Karpas-422 (cell line): ENCODE data around the gene P2RX3. TPM values are rescaled to one million over a fixed set of nuclear protein-coding genes. Genes with fewer than 3 reads are reported as not detected.
"Not testable (repeated sequence)": the region's sequence is repeated elsewhere in the genome, so short reads cannot be mapped to it uniquely, and the experiment has no call there.

Experiments used
- DNase-seq: peaks from one replicate; pipeline ENCODE4 v3.0.0-alpha.2; 2015
- H2AFZ ChIP-seq: fragments of 200-600 bp; sonication (generic); 2 replicates; pipeline ENCODE4 v1.6.1; 2014; ENCODE audit warnings: antibody characterized with exemption, low read length, mixed read lengths
- H3K27ac ChIP-seq: fragments of 200-600 bp; sonication (generic); 2 replicates; pipeline ENCODE4 v1.5.1; 2014; ENCODE audit warnings: mild to moderate bottlenecking, low read length, moderate library complexity
- H3K27me3 ChIP-seq: fragments of 200-600 bp; sonication (generic); 2 replicates; pipeline ENCODE4 v1.6.1; 2014; ENCODE audit warnings: low read length, mixed read lengths
- H3K36me3 ChIP-seq: fragments of 200-600 bp; sonication (generic); 2 replicates; pipeline ENCODE4 v1.6.1; 2014; ENCODE audit warnings: low read length, mixed read lengths; ENCODE audit not compliant: insufficient read depth
- H3K4me1 ChIP-seq: fragments of 200-600 bp; sonication (generic); 2 replicates; pipeline ENCODE4 v1.6.1; 2014; ENCODE audit warnings: mild to moderate bottlenecking, low read length, mixed read lengths
- H3K4me2 ChIP-seq: fragments of 200-600 bp; sonication (generic); 2 replicates; pipeline ENCODE4 v1.6.1; 2014; ENCODE audit warnings: low read length, low read depth, mild to moderate bottlenecking; ENCODE audit not compliant: poor library complexity, severe bottlenecking
- H3K4me3 ChIP-seq: fragments of 200-600 bp; sonication (generic); 2 replicates; pipeline ENCODE4 v1.5.1; 2014; ENCODE audit warnings: mild to moderate bottlenecking, antibody characterized with exemption, low read length, mixed read lengths
- H3K79me2 ChIP-seq: fragments of 200-600 bp; sonication (generic); 2 replicates; pipeline ENCODE4 v1.6.1; 2014; ENCODE audit warnings: mild to moderate bottlenecking, low read length, mixed read lengths
- H3K9ac ChIP-seq: fragments of 200-600 bp; sonication (generic); 2 replicates; pipeline ENCODE4 v1.6.0; 2014; ENCODE audit warnings: low read length
- H3K9me2 ChIP-seq: fragments of 200-600 bp; sonication (generic), shearing (Covaris generic); replicated peaks from 2 replicates; pipeline ENCODE4 v1.6.0; 2014; ENCODE audit warnings: mild to moderate bottlenecking, low read length, moderate library complexity; ENCODE audit not compliant: insufficient read depth
- H3K9me3 ChIP-seq: fragments of 300-700, 200-600 bp; sonication (generic); 2 replicates; pipeline ENCODE4 v1.6.1; 2014; ENCODE audit warnings: low read length, mixed read lengths
- H4K20me1 ChIP-seq: fragments of 200-600 bp; sonication (generic); 2 replicates; pipeline ENCODE4 v1.6.1; 2014; ENCODE audit warnings: mild to moderate bottlenecking, antibody characterized with exemption, low read length, low read depth; ENCODE audit not compliant: insufficient read depth
- total RNA-seq: library from RNA; depleted of rRNA; stranded (reverse); fragments of >200 nt; shearing (Covaris generic); gene quantifications from 2 replicates; pipeline ENCODE4 v1.2.3, GENCODE V29; 2014; ENCODE audit warnings: low replicate concordance

Gene P2RX3
- total RNA-seq, 1 experiment from 2014 or later: not detected

DNA sequence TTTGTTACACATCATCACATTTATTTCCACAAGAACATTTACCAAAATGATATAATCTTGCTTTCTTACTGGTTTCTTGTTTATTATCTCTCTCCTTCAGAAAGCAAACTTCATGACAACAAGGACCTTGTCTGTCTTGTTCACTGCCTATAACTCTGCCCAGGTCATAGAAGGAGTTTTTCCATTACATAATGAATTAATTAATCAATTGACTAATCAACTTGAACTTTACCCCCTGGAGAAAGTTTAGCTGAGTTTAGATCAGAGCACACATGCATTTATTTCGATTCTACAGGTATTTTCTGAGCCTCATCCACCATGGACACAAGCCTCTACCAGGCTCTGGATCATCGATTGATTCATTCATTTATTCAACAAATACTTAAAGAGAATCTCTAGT, 58.6 kb downstream of the P2RX3 start:
- H3K27ac ChIP-seq: no peak overlapping the region
- H3K9me3 ChIP-seq: no peaks in the 10 kb centered on the region
- H3K4me2 ChIP-seq: no peak overlapping the region
- H3K79me2 ChIP-seq: no peaks in the 10 kb centered on the region
- no peak overlapping the region for H2AFZ ChIP-seq
- no peaks in the 10 kb centered on the region for H3K27me3 ChIP-seq
- no peak overlapping the region for H3K9ac ChIP-seq
- no peaks in the 10 kb centered on the region for H3K9me2 ChIP-seq
- H4K20me1 ChIP-seq: no peaks in the 10 kb centered on the region
- H3K4me3 ChIP-seq: no peak overlapping the region
- no peaks in the 10 kb centered on the region for H3K4me1 ChIP-seq
- no peaks in the 10 kb centered on the region for H3K36me3 ChIP-seq
- no peak for DNase-seq

DNA sequence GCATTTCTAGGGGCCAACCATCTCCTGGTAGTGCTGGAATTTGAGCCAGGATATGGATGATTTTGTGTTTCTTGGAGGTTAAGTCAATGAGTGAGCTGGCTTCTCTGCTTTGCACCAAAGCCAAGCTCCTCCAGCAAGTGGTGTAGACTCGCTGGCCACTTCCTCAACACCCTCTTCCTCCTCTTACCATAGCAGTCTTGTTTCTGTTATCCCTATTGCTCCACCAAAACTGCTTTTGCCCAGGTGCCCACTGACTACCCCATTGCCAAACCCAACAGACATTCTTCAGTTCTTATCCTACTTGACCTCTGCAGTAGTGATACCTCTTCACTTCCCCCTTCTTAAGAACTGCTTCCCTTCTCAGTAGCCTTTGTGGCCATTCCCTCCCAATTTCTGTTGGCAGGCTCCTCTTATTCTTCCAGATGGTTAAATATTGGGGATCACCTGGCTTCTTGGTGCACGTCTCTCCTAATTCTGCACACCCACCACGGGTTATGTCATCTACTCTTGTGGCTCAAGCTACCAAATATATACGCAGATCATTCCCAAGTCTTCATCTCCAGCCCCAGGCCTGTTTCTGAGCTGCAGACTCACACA, 59.3 kb downstream of the P2RX3 start:
- no peak overlapping the region for H3K4me3 ChIP-seq
- H3K9me3 ChIP-seq: no peaks in the 10 kb centered on the region
- no peaks in the 10 kb centered on the region for H3K9me2 ChIP-seq
- no peak overlapping the region for H3K9ac ChIP-seq
- no peaks in the 10 kb centered on the region for H3K79me2 ChIP-seq
- no peaks in the 10 kb centered on the region for H3K4me1 ChIP-seq
- DNase-seq: no peak
- H3K36me3 ChIP-seq: no peaks in the 10 kb centered on the region
- H3K4me2 ChIP-seq: no peak overlapping the region
- no peaks in the 10 kb centered on the region for H3K27me3 ChIP-seq
- H2AFZ ChIP-seq: no peak overlapping the region
- no peak overlapping the region for H3K27ac ChIP-seq
- no peaks in the 10 kb centered on the region for H4K20me1 ChIP-seq

- Histone ChIP-seq H3K4me1 (no peaks in the 10 kb centered on the region), H3K9ac (no peak overlapping the region), H3K9me2 (no peaks in the 10 kb centered on the region), H3K27me3 (no peaks in the 10 kb centered on the region), H3K4me3 (no peak overlapping the region), H2AFZ (no peak overlapping the region), H3K27ac (no peak overlapping the region), H3K9me3 (no peaks in the 10 kb centered on the region), H3K79me2 (no peaks in the 10 kb centered on the region), H4K20me1 (no peaks in the 10 kb centered on the region), H3K36me3 (no peaks in the 10 kb centered on the region), H3K4me2 (no peak overlapping the region)
- DNase-seq: no peak
These were observed 61.1 kb downstream of the P2RX3 start for GRCh38 chr11:57399221-57399620.

DNA sequence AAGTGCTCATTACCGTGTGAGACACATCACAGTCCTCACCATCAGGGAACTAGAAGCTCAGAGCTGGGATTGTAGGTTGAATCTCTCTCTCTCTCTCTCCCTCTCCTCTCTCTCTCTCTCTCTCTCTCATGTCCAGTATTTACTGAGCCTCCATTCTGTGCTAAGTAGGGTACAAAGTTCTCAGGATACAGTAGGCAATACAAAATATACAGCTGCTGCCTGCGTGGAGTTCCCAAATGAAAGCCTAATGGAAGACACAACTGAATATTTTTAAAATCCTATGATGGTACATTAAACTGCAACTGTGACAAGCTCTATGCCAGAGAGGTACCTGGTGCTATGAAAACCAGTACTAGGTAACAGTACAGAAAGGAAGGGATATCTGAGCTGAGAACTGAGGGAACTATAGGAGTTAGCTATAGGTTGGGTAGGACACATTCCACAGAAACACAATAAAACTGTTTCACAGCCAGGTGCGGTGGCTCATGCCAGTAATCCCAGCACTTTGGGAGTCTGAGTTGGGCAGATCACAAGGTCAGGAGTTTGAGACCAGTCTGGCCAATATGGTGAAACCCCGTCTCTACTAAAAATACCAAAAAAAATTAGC, 61.9 kb downstream of the P2RX3 start:
- H3K36me3 ChIP-seq: no peaks in the 10 kb centered on the region
- no peak overlapping the region for H3K4me3 ChIP-seq
- H3K4me1 ChIP-seq: no peaks in the 10 kb centered on the region
- H2AFZ ChIP-seq: no peak overlapping the region
- no peaks in the 10 kb centered on the region for H4K20me1 ChIP-seq
- no peak for DNase-seq
- H3K9me3 ChIP-seq: no peaks in the 10 kb centered on the region
- H3K9me2 ChIP-seq: no peaks in the 10 kb centered on the region
- no peak overlapping the region for H3K9ac ChIP-seq
- H3K27me3 ChIP-seq: no peaks in the 10 kb centered on the region
- H3K4me2 ChIP-seq: no peak overlapping the region
- H3K79me2 ChIP-seq: no peaks in the 10 kb centered on the region
- H3K27ac ChIP-seq: no peak overlapping the region

- H3K79me2 ChIP-seq: no peaks in the 10 kb centered on the region
- H2AFZ ChIP-seq: no peak overlapping the region
- H3K9ac ChIP-seq: no peak overlapping the region
- no peak overlapping the region for H3K27ac ChIP-seq
- no peak overlapping the region for H3K4me3 ChIP-seq
- peaks cover 8% of the 10 kb centered on the region for H3K36me3 ChIP-seq
- H3K9me3 ChIP-seq: no peaks in the 10 kb centered on the region
- DNase-seq: no peak
- H3K4me1 ChIP-seq: no peaks in the 10 kb centered on the region
- H3K9me2 ChIP-seq: no peaks in the 10 kb centered on the region
- no peak overlapping the region for H3K4me2 ChIP-seq
- H4K20me1 ChIP-seq: 0 out of 2 replicates have a peak, but pooled peaks cover 1% of the 10 kb centered on the region
- H3K27me3 ChIP-seq: no peaks in the 10 kb centered on the region
These were observed 64.2 kb downstream of the P2RX3 start for GRCh38 chr11:57402188-57403002.

DNA sequence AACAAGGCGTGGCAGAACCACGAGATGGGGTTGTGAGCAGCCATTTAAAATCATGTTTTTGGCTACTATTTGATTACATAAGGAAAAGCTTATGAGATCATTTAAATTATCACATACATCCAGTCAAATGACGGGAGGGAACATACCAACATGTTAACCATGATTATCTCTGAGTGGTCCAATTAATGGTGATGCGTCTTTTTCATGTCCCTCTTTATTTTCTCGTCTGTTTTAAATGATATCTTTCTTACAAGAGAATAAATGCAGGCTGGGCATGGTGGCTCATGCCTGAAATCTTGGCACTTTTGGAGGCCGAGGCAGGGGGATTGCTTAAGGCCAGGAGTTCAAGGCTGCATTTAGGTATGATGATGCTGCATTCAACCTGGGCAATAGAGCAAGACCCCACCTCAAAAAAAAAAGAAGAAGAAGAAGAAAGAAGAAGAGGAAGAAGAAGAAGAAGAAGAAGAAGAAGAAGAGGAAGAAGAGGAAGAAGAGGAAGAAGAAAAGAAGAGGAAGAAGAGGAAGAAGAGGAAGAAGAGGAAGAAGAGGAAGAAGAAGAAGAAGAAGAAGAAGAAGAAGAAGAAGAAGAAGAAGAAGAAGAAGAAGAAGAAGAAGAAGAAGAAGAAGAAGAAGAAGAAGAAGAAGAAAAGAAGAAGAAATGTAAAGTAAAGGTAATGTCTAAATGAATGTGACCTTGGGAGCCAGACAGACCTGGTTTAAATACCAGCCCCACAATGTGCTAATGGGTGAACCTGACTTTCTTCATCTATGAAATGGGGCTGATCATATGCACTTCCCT, 65.0 kb downstream of the P2RX3 start:
- H3K79me2 ChIP-seq, H3K27me3 ChIP-seq, H4K20me1 ChIP-seq, H2AFZ ChIP-seq, H3K9me2 ChIP-seq, H3K4me3 ChIP-seq, DNase-seq, H3K9ac ChIP-seq, H3K4me2 ChIP-seq, H3K4me1 ChIP-seq, H3K9me3 ChIP-seq, H3K27ac ChIP-seq: not testable (repeated sequence)
- H3K36me3 ChIP-seq: peaks cover 16% of the 10 kb centered on the region

GRCh38 chr11:57403802-57404147, 65.6 kb downstream of the P2RX3 start:
- no peak for DNase-seq
- Histone ChIP-seq H3K27me3 (no peaks in the 10 kb centered on the region), H3K9me2 (no peaks in the 10 kb centered on the region), H3K36me3 (peaks cover 22% of the 10 kb centered on the region), H3K4me3 (no peak overlapping the region), H2AFZ (no peak overlapping the region), H3K27ac (no peak overlapping the region), H3K79me2 (no peaks in the 10 kb centered on the region), H3K4me1 (no peaks in the 10 kb centered on the region), H3K9me3 (no peaks in the 10 kb centered on the region), H3K4me2 (no peak overlapping the region), H4K20me1 (0 out of 2 replicates have a peak, but pooled peaks cover 4% of the 10 kb centered on the region), H3K9ac (no peak overlapping the region)
